Measurements from ENCODE around the gene COL1A2. TPM values are rescaled to one million over a fixed set of nuclear protein-coding genes. Genes with fewer than 3 reads are reported as not detected.

Gene COL1A2
- polyA plus RNA-seq, 3 donors = not detected

- Histone ChIP-seq H3K27ac (ENCODE audit: low read depth in 1 of 2, low read length in 2 of 2) (no peak overlapping the region), H3K4me3 (replicated peaks in 1 of 3; ENCODE audit: low read depth in 2 of 3, low read length in 3 of 3) (no peak overlapping the region), H3K36me3 (replicated peaks in 1 of 2; ENCODE audit: control insufficient read depth in 1 of 2, insufficient read depth in 2 of 2, low read length in 2 of 2) (no peaks in the 10 kb centered on the region), H3K4me2 (replicated peaks; ENCODE audit: extremely low read depth, low read length, poor library complexity, severe bottlenecking) (no peak overlapping the region), H3K27me3 (ENCODE audit: control insufficient read depth in 2 of 2, insufficient read depth in 2 of 2, low read length in 2 of 2) (peaks cover 9 to 32% of the 10 kb centered on the region in 2 donors), H4K20me1 (ENCODE audit: insufficient read depth, low read length) (no peaks in the 10 kb centered on the region), H2AFZ (ENCODE audit: insufficient read depth, low read depth, low read length, poor library complexity, severe bottlenecking) (no peak overlapping the region), H3K9ac (ENCODE audit: insufficient read depth, low read length, poor library complexity, severe bottlenecking) (no peak overlapping the region), H3K4me1 (ENCODE audit: control insufficient read depth in 1 of 2, insufficient read depth in 2 of 2, low read length in 2 of 2) (peaks cover 0 to 4% of the 10 kb centered on the region in 2 donors), H3K9me3 (replicated peaks in 1 of 2; ENCODE audit: control insufficient read depth in 1 of 2, insufficient read depth in 1 of 2, low read length in 2 of 2) (no peaks in the 10 kb centered on the region), H3K79me2 (ENCODE audit: insufficient read depth, low read length) (no peaks in the 10 kb centered on the region)
- H3K27me3 Mint-ChIP-seq (ENCODE audit: low read depth in 3 of 3) = peaks cover 25 to 36% (median 29%) of the 10 kb centered on the region in 3 donors
- no CpG with 5 or more reads among the region's 4 CpGs for WGBS (ENCODE audit: insufficient coverage)
- peaks cover 0 to 2% (median 0%) of the 10 kb centered on the region in 7 donors for H3K9me3 Mint-ChIP-seq
- intact Hi-C loops (cut with micrococcal nuclease) = loop anchor here in 1 of 2 donors (5.0 kb wide), 1 partner anchor 494 kb away; no protein-coding TSS in a partner anchor
- DNase-seq = no peak
- H3K36me3 Mint-ChIP-seq = no peaks in the 10 kb centered on the region
- H3K4me3 Mint-ChIP-seq = no peak overlapping the region
- no peak overlapping the region for H3K27ac Mint-ChIP-seq
- H3K4me1 Mint-ChIP-seq = peaks cover 14% of the 10 kb centered on the region
- no peak for TF ChIP-seq CTCF (IDR thresholded peaks at IDR 0.05)
These were observed 1.9 kb downstream of the COL1A2 start for GRCh38 chr7:94396596-94396995.

GRCh38 chr7:94397722-94398121 lies 3.0 kb downstream of the COL1A2 start:
- Mint-ChIP-seq H3K4me3 (no peak overlapping the region), H3K36me3 (no peaks in the 10 kb centered on the region), H3K4me1 (peaks cover 10% of the 10 kb centered on the region), H3K27me3 (ENCODE audit: low read depth in 3 of 3) (peaks cover 20 to 32% (median 23%) of the 10 kb centered on the region in 3 donors), H3K27ac (no peak overlapping the region), H3K9me3 (peaks cover 0 to 2% (median 0%) of the 10 kb centered on the region in 7 donors)
- H3K27me3 ChIP-seq (ENCODE audit: control insufficient read depth in 2 of 2, insufficient read depth in 2 of 2, low read length in 2 of 2) = peaks cover 9 to 27% of the 10 kb centered on the region in 2 donors
- no peaks in the 10 kb centered on the region for H3K9me3 ChIP-seq (replicated peaks in 1 of 2; ENCODE audit: control insufficient read depth in 1 of 2, insufficient read depth in 1 of 2, low read length in 2 of 2)
- intact Hi-C loops (cut with micrococcal nuclease) = loop anchor here in 1 of 2 donors (5.0 kb wide), 1 partner anchor 495 kb away; no protein-coding TSS in a partner anchor
- H3K27ac ChIP-seq (ENCODE audit: low read depth in 1 of 2, low read length in 2 of 2) = no peak overlapping the region
- H3K4me2 ChIP-seq (replicated peaks; ENCODE audit: extremely low read depth, low read length, poor library complexity, severe bottlenecking) = no peak overlapping the region
- H4K20me1 ChIP-seq (ENCODE audit: insufficient read depth, low read length) = no peaks in the 10 kb centered on the region
- DNase-seq = no peak
- H3K36me3 ChIP-seq (replicated peaks in 1 of 2; ENCODE audit: control insufficient read depth in 1 of 2, insufficient read depth in 2 of 2, low read length in 2 of 2) = no peaks in the 10 kb centered on the region
- TF ChIP-seq CTCF (IDR thresholded peaks at IDR 0.05) = no peak
- no peak overlapping the region for H3K4me3 ChIP-seq (replicated peaks in 1 of 3; ENCODE audit: low read depth in 2 of 3, low read length in 3 of 3)
- WGBS (ENCODE audit: insufficient coverage) = no CpG with 5 or more reads among the region's 1 CpG
- H3K9ac ChIP-seq (ENCODE audit: insufficient read depth, low read length, poor library complexity, severe bottlenecking) = no peak overlapping the region
- H2AFZ ChIP-seq (ENCODE audit: insufficient read depth, low read depth, low read length, poor library complexity, severe bottlenecking) = no peak overlapping the region
- H3K79me2 ChIP-seq (ENCODE audit: insufficient read depth, low read length) = no peaks in the 10 kb centered on the region
- H3K4me1 ChIP-seq (ENCODE audit: control insufficient read depth in 1 of 2, insufficient read depth in 2 of 2, low read length in 2 of 2) = peaks cover 0 to 4% of the 10 kb centered on the region in 2 donors
